GM19463 (cell line): ENCODE data around the gene HMCES.
"Not testable (repeated sequence)": the region's sequence is repeated elsewhere in the genome, so short reads cannot be mapped to it uniquely, and the experiment has no call there.

Experiments used
- ATAC-seq: cut with Tn5 transposase; IDR thresholded peaks from one replicate; pipeline ENCODE4 v1.9.1; 2021; ENCODE audit warnings: mild to moderate bottlenecking, moderate library complexity; ENCODE audit not compliant: unreplicated experiment

Gene HMCES, protein sequence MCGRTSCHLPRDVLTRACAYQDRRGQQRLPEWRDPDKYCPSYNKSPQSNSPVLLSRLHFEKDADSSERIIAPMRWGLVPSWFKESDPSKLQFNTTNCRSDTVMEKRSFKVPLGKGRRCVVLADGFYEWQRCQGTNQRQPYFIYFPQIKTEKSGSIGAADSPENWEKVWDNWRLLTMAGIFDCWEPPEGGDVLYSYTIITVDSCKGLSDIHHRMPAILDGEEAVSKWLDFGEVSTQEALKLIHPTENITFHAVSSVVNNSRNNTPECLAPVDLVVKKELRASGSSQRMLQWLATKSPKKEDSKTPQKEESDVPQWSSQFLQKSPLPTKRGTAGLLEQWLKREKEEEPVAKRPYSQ

DNA sequence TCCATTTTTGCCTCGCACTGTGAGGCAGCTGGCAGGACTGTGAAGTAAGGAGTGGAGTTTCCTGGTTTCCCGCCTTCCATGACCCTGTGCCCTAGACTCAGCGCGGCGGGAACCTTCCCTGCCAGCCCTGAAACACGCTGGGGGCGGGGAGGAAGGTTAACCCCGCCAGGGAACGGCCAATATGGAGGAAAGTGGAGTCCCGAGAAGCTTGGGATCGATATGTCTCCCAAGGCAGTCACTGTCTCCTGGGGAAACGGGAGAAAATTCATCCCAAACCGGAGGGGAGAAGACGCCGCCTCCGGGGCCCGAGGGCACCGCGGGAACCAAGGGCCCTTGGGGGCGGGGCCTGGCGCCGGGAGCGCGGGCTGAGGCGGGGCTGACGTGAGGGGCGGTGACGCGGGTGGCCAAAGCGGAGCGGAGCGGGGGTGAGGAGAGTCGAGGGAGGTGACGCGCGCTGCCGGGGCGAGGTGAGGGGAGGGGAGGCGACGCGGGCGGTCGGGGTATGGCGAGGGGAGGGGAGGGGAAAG lies at the start of gene HMCES:
TSS of gene HMCES (plus strand) at position 432 of the 527 bp plus-strand sequence. CDS start 863 bp downstream, outside the sequence.
- ATAC-seq = peak; percentile 34

DNA sequence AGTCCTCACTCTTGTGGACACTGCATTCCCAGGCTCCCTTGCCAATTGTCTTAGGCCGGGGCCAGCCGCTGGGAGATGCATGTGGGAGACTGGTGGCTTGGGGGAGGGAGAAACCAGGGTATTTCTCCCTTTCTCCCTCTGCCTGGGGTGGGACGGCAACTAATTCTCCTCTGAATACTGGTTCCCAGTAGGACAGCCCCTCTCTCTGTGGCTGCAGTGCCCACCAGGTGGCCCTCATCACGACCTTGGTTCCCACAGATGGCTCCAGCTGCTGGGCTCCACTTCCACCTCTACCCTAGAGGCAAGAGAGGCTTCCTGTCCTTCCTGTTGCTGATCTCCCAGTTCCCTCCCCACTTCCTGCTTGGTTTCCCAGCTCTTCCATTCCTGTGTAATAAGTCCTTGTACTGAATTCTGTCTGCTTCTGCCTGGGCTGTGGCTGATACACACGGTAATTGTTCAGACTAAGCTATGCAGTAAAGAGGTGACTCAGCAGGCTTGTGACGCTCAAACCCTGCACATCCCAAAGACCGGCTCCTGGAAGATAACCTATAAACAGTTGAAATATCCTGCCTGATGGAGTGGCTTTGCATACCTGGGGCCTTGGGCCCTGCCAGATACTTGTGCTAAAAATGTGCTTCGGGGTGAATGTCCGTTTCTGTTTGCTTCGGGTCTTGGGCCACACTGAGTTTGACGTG lies 49.6 kb upstream of the HMCES start:
- ATAC-seq = no peak

DNA sequence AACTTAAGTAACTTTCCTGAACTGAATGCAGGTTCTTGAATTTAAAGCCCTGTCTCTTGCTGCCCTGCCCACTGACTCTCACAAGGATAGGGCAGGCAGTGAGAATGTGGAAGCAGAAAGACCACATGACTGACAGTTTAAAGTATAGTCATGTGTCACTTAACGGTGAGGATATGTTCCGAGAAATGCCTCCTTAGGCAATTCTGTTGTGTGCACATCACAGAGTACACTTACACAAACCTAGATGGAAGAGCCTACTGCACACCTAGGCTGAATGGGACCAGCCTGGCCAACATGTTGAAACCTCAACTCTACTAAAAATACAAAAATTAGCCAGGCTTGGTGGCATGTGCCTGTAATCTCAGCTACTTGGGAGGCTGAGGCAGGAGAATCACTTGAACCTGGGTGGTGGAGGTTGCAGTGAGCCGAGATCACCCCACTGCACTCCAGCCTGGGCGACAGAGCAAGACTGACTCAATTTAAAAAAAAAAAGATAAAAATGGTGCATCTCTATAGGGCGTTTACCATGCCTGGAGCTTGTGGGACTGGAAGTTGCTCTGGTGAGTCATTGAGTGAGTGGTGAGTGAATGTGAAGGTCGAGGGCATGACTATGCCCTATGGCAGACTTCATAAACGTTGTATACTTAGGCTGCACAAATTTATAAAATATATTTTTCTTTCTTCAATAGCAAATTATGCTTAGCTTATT lies 48.2 kb upstream of the HMCES start:
- no peak for ATAC-seq

DNA sequence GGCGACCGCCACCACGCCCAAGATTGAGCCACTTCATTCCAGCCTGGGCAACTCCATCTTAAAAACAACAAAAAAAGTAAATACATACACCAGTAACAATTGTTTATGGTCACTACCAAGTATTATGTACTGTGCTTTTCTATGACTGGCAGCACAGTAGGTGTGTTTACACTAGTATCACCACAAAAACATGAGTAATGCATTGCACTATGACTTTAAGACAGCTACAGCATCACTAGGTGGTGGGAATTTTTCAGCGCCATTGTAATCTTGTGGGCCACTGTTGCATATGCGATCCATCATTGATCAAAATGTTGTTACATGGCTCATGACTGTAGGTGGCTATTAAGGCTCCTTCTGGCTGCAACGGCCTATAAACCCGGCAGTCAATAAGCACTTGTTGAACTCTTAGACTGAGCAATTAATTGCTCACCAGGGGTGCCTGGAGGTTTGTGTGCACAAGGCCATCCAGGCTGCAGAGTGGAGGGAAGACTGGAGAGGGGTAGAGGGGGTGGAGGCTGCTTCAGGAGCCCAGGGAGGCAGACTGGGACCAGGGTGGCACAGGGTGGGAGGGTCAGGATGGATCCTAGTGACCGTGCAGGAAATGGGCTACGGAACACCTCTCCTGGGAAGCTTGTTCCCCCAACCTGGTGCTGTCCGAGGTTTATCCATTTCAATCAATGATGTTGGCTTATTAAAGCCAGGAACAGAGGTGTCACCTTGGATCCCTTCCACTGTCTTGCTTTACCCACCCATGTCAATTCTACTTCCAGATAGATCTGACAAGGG lies 47.1 kb upstream of the HMCES start:
- ATAC-seq = no peak

DNA sequence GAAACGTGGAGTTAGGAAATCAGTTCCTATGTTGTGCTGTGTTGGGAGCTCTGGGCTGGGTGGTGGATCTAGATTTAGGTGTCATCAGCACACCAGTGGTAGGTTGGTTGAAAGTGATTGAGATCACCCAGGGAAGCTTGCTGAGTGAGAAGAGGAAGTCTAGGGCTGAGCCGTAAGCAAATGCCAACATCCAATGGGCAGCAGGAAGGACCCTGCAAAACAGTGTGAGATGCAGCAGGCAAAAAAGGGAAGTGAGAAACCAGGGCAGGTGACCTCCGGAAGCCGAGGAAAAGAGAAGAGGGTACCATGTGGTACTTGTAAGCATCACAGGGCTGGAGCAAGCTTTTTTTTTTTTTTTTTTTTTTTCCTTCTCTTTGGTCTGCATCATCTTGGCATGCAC lies 45.1 kb upstream of the HMCES start:
- ATAC-seq = peak; percentile 95

DNA sequence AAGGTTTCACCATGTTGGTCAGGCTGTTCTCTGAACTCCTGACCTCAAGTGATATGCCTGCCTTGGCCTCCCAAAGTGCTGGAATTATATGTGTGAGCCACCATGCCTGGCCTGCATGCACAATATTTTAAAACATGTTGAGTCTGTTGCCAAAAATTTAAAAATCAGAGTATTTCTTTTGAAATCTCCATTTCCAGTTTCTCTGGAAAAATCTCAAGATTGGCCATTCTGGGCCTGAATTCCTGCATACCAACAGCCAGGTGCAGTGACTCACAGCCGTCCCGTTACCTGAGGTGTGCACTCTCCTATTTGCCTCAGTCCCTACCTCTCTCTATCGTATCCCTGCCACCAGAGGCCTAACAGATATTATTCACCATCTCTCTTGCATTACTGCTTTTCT lies 44.2 kb upstream of the HMCES start:
- ATAC-seq = no peak

DNA sequence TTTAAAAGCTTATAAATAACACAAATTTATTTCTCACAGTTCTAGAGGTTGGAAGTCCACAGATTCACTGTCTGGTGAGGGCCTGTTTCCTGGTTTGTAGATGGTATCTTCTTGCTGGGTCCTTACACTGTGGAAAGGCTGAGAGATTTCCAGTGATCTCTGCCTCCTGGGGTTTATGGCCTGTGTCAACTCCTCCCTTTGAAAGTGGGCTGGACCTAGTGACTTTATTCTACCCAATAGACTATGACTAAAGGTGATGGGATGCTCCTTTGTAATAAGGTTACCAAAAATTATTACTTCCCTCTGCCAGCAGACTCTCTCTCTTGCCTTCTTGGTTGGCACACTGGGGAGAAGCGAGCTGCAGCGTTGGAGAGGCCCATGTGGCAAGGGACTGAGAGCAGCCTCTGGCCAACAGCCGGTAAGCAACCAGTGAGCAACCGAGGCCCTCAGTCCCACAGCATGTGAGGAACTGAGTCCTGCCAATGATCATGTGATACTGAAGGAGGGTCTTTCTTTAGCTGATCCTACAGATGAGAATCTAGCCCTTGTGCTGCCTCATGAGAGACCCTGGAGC lies 43.2 kb upstream of the HMCES start:
- ATAC-seq = no peak

DNA sequence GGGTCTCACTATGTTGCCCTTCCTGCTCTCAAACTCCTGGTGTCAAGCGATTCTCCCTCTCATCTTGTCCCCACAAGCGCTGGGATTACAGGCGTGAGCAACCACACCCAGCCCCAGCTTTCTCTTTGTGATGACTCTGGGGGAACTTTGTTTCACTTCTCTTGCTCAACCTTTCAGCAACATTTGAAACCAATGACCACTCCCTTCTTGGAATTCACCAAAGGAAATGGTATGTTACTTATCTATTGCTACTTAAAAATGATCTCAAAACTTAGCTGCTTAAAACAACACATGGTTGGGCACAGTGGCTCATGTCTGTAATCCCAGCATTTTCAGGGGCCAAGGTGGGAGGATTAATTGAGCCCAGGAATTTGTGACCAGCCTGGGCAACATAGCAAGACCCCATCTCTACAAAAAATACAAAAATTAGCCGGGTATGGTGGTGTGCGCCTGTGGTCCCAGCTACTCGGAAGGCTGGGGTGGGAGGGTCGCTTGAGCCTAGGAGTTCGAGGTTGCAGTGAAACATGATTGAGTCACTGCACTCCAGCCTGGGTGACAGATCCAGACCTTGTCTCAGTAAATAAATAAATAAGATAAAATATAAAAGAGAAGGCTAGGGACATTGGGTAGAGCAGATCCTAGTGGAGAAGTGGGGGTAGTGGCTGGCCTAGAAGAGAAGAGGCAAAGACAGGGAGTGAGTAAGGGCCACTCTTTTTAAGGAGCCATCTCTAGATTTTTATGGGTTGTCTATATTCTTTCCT lies 39.5 kb upstream of the HMCES start:
- no peak for ATAC-seq

DNA sequence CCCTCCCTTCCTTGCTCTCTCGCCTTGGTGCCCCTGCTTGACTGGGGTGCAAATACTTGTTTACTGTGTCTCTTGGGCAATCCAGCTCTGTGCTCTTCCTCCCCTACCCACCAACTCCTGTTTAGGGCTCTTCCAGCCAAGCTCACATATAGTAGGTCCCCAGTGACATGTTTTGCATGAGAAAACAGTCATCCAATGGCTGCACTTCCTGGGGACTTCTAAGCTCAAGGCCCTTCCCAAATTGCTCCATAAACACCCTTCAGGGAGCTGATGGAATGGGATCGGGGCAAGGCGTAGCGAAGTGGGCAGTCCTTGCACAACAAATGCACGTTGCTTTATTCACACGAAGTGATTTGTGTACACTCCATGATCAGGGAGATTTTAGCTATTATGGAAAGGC lies 38.7 kb upstream of the HMCES start:
- ATAC-seq = no peak

DNA sequence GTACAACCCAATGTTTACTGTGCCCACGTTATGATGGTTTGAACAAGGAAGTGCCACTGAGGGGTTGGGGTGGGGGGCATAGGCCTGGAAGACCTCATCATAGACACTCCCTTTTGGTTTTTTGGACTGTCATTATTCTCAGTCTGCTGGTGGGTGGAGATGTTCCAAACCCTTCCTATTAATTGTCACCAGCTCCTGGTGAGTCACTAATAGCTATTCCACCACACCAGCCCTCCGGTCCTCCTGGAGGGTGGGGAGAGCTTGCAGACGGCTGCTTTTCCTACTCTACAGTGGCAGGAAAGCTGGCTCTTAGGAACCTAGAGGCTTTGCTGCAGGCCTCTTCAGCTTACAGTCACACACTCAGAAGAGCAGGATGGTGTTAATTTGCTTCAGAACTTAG lies 38.2 kb upstream of the HMCES start:
- no peak for ATAC-seq

DNA sequence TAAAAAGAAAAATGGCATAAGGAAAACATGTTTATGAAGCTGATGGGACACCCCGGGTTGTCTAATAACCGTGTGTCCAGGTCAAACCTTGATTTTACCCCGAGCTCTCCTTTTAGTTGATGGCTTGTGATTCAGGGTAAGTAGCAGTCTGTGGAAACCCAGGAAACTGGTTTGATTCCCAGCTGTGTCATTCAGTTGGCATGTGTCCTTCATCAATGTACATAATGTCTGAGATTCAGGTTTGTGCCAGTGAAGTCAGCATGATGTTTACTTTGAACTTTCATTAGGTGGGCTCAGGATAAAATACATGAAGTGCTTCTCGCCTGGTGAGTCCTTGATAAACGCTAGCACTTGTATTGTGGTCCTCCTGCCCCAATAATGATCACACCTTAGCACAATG lies 33.5 kb upstream of the HMCES start:
- no peak for ATAC-seq

DNA sequence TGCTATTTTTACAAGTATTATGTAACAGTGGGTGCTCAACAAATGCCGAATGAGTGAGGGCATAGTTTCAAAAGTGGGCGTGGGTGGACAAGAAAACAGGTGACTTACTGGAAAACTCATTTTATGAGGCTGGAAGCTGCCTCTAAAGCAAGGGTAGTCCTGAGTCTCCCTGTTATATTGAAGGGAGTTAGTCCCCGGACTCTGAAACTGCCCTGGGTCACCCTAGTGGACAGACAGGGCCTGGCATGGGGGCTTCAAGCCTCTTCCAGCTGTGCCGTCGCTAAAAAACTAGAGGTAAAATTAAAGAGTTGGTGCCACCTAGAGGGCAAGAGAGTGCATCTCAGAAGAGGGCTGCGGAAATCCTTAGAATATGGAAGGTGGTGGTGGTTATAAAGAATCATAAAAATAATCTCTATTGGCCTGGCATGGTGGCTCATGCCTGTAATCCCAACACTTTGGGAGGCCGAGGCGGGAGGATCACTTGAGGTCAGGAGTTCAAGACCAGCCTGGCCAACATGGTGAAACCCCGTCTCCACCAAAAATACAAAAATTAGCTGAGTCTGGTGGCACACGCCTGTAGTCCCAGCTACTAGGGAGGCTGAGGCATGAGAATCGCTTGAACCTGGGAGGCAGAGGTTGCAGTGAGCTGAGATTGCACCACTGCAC lies 32.9 kb upstream of the HMCES start:
- not testable (repeated sequence) for ATAC-seq

DNA sequence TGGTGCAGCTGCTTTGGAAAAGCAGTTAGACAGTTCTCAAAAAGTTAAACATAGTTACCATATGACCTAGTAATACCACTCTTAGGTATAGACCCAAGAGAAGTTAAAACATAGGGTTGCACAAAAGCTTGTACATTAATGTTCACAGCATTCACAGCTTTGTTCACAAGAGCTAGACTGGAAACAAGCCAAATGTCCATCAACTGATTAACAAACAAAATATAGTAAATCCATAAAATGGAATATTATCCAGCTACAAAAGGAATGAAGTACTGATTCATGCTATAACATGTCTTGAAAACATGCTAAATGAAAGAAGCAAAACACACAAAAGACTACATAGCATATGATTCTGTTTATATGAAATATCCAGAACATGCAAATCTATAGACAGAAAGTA lies 32.0 kb upstream of the HMCES start:
- ATAC-seq = no peak

DNA sequence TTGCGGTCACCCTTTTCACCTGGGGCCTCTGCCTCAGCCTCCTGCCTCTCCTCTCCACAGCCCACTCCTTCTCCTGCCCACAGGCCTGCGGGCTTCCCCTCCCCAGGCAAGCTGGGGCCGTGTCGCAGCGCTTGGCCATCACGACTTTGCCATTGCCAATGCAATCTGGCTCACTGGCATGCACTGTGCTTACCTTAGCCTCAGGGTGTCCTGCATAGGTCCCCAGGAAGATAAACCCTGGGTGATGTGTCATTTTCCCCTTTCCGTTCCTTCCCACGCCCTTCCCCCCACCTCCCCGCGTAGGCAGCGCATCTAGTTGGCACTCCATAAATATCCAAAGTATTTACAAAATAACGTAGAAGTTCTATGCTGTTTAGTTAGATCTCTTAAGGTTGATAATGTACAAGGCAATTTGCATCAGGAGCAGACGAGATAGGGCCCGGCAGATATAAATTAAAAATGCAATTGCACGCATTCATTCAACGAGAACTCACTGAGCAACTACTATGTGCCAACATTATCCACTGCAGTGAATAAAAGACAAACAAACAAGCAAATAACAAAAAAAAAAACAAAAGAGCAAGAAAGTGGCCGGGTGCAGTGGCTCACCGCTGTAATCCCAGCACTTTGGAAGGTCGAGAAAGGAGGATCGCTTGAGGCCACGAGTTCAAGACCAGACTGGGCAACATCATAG lies 30.2 kb upstream of the HMCES start:
- ATAC-seq = no peak

DNA sequence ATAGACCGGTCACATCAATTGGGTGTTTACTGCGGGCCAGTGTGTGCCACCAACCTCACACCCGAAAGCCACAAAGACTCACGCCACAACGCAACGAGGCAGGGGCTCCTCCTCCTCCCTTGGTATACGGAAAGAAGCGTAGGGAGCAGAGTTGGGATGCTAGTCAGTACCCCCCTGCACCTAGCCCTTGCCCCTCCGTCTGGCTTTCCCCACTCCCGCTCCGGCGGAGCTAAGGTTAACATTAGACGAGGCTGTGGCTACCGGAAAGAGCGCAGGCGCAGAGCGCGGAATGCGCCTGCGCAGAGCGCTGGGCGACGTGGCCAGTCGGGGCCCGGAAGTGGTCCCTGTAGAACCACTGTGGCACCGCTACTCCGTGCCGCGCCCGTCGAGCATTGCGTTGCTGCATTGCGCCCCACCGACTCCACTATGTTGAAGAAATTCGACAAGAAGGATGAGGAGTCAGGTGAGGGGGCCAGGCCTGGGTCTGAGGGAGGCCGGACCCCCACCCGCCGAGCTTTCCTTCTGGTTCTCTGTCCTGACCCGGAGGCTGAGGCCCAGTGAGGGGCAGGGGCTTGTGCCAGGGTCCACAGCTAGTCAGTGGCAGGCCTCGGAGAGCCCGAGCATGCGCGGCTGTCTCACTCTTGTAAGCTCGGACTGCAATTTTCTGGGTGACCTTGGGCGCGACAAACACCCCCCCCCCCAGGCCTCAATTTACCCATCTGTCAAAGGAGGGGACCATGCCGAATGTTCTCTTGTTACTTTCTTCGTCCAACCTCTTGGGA lies 29.2 kb upstream of the HMCES start, which contains the start of gene COPG1:
TSS of gene COPG1 (plus strand) at position 323 of the 782 bp plus-strand sequence. CDS start at position 427, 104 bp downstream.
- ATAC-seq = peak; percentile 81

DNA sequence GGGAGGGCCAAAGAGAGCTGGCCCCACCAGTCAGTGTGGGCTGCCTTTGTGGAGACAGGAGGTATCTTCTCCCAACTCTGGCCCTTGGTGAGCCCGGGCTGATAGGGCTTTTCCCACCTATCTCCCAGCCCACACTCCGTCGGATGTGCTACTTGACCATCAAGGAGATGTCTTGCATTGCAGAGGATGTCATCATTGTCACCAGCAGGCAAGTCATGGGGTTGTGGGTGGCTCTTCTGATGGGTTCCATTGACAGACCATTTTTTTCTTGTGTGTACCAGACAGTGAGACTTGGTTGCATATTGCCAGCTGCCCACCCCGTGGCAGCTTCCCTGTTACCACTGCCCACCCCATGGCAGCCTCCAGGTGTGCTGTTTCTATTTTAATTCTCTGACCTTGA lies 25.9 kb upstream of the HMCES start:
- no peak for ATAC-seq

DNA sequence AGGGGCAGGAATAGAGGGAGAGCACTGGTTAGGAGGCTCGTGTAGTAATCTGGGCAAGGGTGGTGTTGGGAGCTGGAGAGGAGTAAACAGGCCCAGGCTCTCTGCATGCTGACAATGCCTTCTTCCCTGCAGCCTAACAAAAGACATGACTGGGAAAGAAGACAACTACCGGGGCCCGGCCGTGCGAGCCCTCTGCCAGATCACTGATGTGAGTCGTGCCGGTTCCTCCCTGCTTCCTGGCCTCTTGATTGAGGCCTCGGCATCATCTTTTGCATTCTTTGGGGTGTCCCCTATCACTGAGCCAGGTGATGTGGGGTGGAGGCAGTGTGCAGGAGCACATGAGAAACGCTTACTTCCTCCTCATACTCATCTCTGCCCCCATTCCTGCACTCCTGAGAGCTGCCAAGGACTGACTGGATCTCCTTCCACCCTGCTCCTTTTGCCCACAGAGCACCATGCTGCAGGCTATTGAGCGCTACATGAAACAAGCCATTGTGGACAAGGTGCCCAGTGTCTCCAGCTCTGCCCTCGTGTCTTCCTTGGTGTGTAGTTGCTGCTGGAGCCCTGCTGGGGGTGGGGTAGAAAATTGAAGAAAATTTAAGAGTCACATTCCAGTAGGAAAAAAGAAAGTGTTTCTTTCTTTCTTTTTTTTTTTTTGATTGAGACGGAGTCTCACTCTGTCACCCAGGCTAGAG lies 24.0 kb upstream of the HMCES start:
- no peak for ATAC-seq
